SKM-1 (cell line): Measurements from ENCODE around the gene KCTD19.

Experiments
- DNase-seq: peaks from one replicate; lab custom pipeline; 2025; ENCODE audit not compliant: unreplicated experiment; lab: John Stamatoyannopoulos, UW

KCTD19 gene

DNA sequence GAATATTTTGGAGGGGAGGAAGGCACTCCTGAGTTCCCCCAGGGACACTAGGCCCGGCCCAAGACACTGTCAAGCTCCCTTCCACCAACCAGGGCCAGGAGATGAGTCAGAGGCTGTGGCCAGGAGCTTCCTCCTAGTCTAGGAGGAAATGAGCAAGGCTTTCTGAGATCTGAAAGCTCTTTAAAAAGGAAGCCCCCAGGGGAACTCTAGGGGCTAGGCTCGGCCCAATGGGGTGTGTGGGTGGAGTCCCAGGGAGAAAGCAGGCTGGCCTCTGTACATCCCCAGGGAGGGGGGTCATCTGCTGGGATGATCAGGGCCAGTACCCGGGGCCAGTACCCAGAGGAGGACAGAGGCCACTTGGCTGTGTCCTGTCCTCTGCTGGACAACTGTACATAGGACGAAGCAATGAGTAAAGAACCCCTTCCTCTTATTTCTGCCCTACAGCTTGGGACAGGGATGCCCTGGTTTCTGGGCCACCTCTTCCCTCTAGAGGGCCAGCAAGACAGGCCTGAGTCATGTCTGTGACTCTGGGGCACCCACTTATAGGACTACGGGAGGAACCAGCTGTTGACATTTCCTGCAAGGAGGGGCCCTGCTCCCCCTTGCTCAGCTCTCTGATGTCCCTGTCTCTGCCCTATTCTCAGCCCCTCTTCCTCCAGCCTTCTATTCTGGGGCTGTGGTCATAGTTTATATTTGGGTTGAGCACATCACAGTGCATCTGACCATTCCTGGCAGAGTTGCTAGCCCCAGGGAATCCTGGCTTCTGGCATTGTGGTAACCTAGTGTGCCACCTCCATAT, 82.0 kb downstream of the KCTD19 start:
- DNase-seq = peak; percentile 92

DNA sequence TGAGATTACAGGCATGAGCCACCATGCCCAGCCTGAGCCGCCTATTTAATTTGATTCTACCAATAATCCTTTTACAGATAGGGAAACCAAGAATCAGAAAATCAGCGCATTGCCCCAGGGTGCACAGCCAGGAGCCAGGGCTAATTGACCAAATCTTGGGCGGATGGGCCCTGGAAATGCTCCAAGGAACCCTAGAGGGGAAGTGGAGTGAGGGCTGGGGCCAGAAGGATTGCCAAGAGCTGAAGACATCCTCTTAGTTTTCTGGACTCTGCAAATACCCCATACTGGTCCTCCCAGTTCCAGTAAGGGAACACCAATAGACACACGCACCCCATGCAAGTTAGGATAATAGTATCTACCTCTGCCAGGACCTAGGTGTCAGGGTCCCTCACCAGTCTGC, 83.1 kb downstream of the KCTD19 start:
- no peak for DNase-seq

DNA sequence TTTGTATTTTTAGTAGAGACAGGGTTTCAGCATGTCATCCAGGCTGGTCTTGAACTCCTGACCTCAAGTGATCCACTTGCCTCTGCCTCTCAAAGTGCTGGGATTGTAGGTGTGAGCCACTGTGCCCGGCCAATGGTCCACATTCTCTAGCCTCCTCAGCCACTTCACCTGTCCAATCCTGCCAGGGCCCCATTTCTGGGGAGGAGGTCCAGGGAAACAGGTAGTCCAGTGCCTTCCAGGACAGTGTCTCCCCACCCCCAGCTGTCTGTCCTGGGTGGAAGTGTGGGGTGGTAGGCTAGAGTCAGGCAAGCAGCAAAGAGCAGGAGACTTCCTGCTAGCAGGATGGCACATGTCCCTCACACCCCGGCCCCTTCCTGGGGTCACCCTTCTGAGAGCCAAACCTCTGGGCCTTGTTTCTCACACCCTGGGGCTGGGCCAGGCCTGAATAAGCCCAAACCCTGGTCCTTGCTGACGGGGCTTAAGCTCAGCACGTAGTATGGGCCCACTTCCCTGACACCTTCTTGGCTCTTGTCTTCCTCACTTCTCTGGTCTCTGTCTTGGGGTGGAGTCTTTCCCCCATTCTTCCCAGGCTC, 84.3 kb downstream of the KCTD19 start:
- DNase-seq = no peak

DNA sequence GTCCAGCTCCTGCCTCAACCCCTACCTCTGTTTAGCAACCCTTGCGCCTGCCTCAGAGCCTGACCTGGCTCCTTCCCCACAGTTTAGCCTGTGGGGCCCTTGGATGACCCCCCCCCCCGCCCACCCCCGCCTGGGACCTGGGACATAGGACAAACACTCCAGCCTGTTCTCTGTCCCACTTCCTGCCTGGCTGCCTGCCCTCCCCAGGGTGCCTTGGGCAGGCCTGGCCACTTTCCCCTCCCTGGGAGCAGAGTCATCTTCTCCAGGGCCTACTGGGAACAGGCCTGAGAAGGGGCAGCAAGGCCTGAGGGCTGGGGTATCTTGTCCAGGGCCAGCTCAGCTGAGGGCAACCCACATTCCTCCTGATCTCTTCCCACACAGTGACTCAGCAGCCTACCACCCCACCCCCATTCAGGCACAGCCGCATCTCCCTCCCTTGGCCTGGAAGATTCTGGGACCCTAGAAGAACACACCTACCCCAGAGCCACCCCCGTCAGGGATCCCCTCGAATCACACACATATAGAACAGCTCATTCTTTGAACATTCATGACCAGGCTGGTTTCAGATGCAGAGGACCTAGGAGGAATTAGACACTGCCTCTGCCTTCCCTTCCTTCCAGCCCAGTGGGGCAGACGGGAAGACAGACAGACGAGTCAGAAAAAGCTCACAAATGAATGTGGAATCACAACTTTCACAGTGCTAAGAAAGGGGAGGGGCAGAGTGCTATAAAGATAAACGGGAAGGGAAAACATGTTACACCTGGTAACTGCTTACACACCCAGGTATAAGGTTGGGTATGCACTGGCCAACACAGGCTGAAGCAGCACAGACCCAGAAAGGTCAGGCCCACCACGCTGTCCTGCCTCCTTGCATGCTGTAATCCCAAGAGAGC, 85.3 kb downstream of the KCTD19 start:
- DNase-seq = no peak

DNA sequence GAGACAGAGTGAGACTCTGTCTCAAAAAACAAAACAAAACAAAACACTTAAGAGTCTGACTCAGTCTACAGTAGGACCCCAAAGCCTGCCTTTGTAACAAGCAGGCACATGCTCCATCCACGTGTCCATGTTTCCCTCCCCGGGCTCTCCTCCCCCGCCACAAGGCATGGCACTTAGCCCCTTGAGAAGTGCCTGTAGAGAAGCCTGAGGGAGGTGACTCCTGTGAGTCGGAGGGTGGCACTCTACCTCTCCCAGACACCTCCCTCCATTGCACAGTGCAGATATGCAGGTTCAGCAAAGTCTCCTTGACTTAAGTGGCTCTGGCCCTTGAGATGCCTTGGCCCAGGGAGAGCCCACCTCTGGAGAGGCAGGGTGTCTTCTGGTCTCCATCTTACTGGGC, 86.0 kb downstream of the KCTD19 start:
- no peak for DNase-seq
